ENCODE results near the gene CAPN15. TPM values are rescaled to one million over a fixed set of nuclear protein-coding genes. Genes with fewer than 3 reads are reported as not detected.

Gene CAPN15
- total and polyA plus RNA-seq, 7 experiments from 2014 or later, result 3.2 to 89.8 (median 52.8) TPM

GRCh38 chr16:603933-604332 is 76.4 kb downstream of the CAPN15 start:
- H3K4me1 Mint-ChIP-seq, result peaks cover 3 to 24% (median 17%) of the 10 kb centered on the region in 7 donors
- ATAC-seq (no peak), DNase-seq (no peak)
- Histone ChIP-seq H3K4me1 (ENCODE audit: control insufficient read depth in 2 of 2, insufficient read depth in 2 of 2, low read length in 2 of 2) (no peaks in the 10 kb centered on the region), H3K4me3 (ENCODE audit: low read length) (no peak overlapping the region), H3K9me3 (ENCODE audit: control insufficient read depth in 2 of 3, low read length in 3 of 3) (peaks cover 0 to 4% (median 0%) of the 10 kb centered on the region in 3 experiments), H3K27me3 (ENCODE audit: control insufficient read depth in 2 of 2, insufficient read depth in 2 of 2, low read length in 2 of 2) (no peaks in the 10 kb centered on the region), H3K36me3 (ENCODE audit: control insufficient read depth in 2 of 3, insufficient read depth in 3 of 3, low read length in 3 of 3) (no peaks in the 10 kb centered on the region), H3K27ac (ENCODE audit: low read depth, low read length) (no peak overlapping the region)
- H3K27ac Mint-ChIP-seq, result no peak overlapping the region
- peaks cover 0 to 10% (median 0%) of the 10 kb centered on the region in 5 donors for H3K36me3 Mint-ChIP-seq
- ChIA-PET POLR2A (no interaction called here), CTCF (no interaction called here)
- no peaks in the 10 kb centered on the region for H3K9me3 Mint-ChIP-seq
- no peak overlapping the region for H3K4me3 Mint-ChIP-seq
- H3K27me3 Mint-ChIP-seq, result no peaks in the 10 kb centered on the region
- intact Hi-C loops (cut with micrococcal nuclease), result no loop called here

Small RNAs within 50 kb of the gene (microRNA-seq; reads per million reads assigned to microRNA genes)
- gene MIR3176 (ENCODE audit: borderline microRNAs expressed) (not detected), gene MIR5587 (ENCODE audit: borderline microRNAs expressed) (not detected)

Other genes starting within 250 kb of the CAPN15 start
- gene ARHGDIG, start 247.1 kb upstream of the CAPN15 start, total RNA-seq, result 1 to 10 TPM in 3 of 5 experiments, not detected in 2; 1.2 to 2.1 (median 1.4) TPM
- not detected for gene ARHGDIG, start 247.1 kb upstream of the CAPN15 start, polyA plus RNA-seq
- gene PDIA2, start 244.5 kb upstream of the CAPN15 start, total RNA-seq, result under 1 TPM in 1 of 5 experiments, not detected in 4; 0.42 TPM
- gene PDIA2, start 244.5 kb upstream of the CAPN15 start, polyA plus RNA-seq, result not detected
- gene AXIN1, start 175.0 kb upstream of the CAPN15 start, total RNA-seq, result 10 to 100 TPM; 25.6 to 45.9 (median 37.5) TPM
- 1 to 10 TPM; 1.2 to 2.5 TPM for gene AXIN1, start 175.0 kb upstream of the CAPN15 start, polyA plus RNA-seq
- 10 to 100 TPM; 21.9 to 86.2 (median 26.5) TPM for gene MRPL28, start 157.2 kb upstream of the CAPN15 start, total RNA-seq
- 10 to 100 TPM; 44.1 to 71.7 TPM for gene MRPL28, start 157.2 kb upstream of the CAPN15 start, polyA plus RNA-seq
- gene PGAP6, start 145.7 kb upstream of the CAPN15 start, total RNA-seq, result 100 to 1,000 TPM in 1 of 5 experiments, 10 to 100 TPM in 4; 32.2 to 107 (median 89.4) TPM
- gene PGAP6, start 145.7 kb upstream of the CAPN15 start, polyA plus RNA-seq, result 10 to 100 TPM; 17.0 to 52.4 TPM
- gene NME4, start 130.5 kb upstream of the CAPN15 start, total RNA-seq, result 10 to 100 TPM; 40.2 to 58.1 (median 42.9) TPM
- gene NME4, start 130.5 kb upstream of the CAPN15 start, polyA plus RNA-seq, result 10 to 100 TPM; 76.7 to 88.6 TPM
- 10 to 100 TPM in 3 of 5 experiments, 1 to 10 TPM in 2; 7.9 to 13.8 (median 11.6) TPM for gene DECR2, start 125.8 kb upstream of the CAPN15 start, total RNA-seq
- gene DECR2, start 125.8 kb upstream of the CAPN15 start, polyA plus RNA-seq, result 1 to 10 TPM; 7.8 to 7.9 TPM
- 10 to 100 TPM; 37.9 to 53.0 (median 45.5) TPM for gene RAB11FIP3, start 102.1 kb upstream of the CAPN15 start, total RNA-seq
- 1 to 10 TPM in 1 of 2 donors, under 1 TPM in 1; 0.71 to 4.0 TPM for gene RAB11FIP3, start 102.1 kb upstream of the CAPN15 start, polyA plus RNA-seq
- gene PRR35, start 32.7 kb downstream of the CAPN15 start, total RNA-seq, result not detected
- gene PRR35, start 32.7 kb downstream of the CAPN15 start, polyA plus RNA-seq, result not detected
- 1 to 10 TPM; 1.6 to 5.8 (median 3.2) TPM for gene NHLRC4, start 39.3 kb downstream of the CAPN15 start, total RNA-seq
- 1 to 10 TPM; 4.6 to 5.1 TPM for gene NHLRC4, start 39.3 kb downstream of the CAPN15 start, polyA plus RNA-seq
- 10 to 100 TPM; 27.1 to 63.0 (median 45.1) TPM for gene PIGQ, start 42.3 kb downstream of the CAPN15 start, total RNA-seq
- 10 to 100 TPM; 12.3 to 16.2 TPM for gene PIGQ, start 42.3 kb downstream of the CAPN15 start, polyA plus RNA-seq
- gene RAB40C, start 62.4 kb downstream of the CAPN15 start, total RNA-seq, result 10 to 100 TPM; 15.8 to 23.2 (median 17.8) TPM
- gene RAB40C, start 62.4 kb downstream of the CAPN15 start, polyA plus RNA-seq, result 10 to 100 TPM in 1 of 2 donors, 1 to 10 TPM in 1; 7.9 to 17.5 TPM
- gene WFIKKN1, start 103.3 kb downstream of the CAPN15 start, total RNA-seq, result under 1 TPM; 0.34 to 0.81 (median 0.56) TPM
- gene WFIKKN1, start 103.3 kb downstream of the CAPN15 start, polyA plus RNA-seq, result not detected
- gene METTL26, start 108.6 kb downstream of the CAPN15 start, total RNA-seq, result 10 to 100 TPM; 41.7 to 97.5 (median 64.0) TPM
- gene METTL26, start 108.6 kb downstream of the CAPN15 start, polyA plus RNA-seq, result 10 to 100 TPM; 95.8 to 96.9 TPM
- gene MCRIP2, start 114.1 kb downstream of the CAPN15 start, total RNA-seq, result 10 to 100 TPM; 21.4 to 33.6 (median 28.8) TPM
- gene MCRIP2, start 114.1 kb downstream of the CAPN15 start, polyA plus RNA-seq, result 10 to 100 TPM; 26.8 to 35.8 TPM
- gene WDR90, start 121.7 kb downstream of the CAPN15 start, total RNA-seq, result 10 to 100 TPM; 11.7 to 70.6 (median 13.9) TPM
- under 1 TPM; 0.56 to 0.63 TPM for gene WDR90, start 121.7 kb downstream of the CAPN15 start, polyA plus RNA-seq
- 100 to 1,000 TPM; 145 to 232 (median 186) TPM for gene RHOT2, start 140.4 kb downstream of the CAPN15 start, total RNA-seq
- 10 to 100 TPM; 32.7 to 56.7 TPM for gene RHOT2, start 140.4 kb downstream of the CAPN15 start, polyA plus RNA-seq
- 1 to 10 TPM in 4 of 5 experiments, under 1 TPM in 1; 0.65 to 3.1 (median 1.6) TPM for gene RHBDL1, start 148.0 kb downstream of the CAPN15 start, total RNA-seq
- not detected for gene RHBDL1, start 148.0 kb downstream of the CAPN15 start, polyA plus RNA-seq
- 100 to 1,000 TPM in 1 of 5 experiments, 10 to 100 TPM in 4; 68.6 to 105 (median 77.4) TPM for gene STUB1, start 152.7 kb downstream of the CAPN15 start, total RNA-seq
- gene STUB1, start 152.7 kb downstream of the CAPN15 start, polyA plus RNA-seq, result 100 to 1,000 TPM; 132 to 159 TPM
- 10 to 100 TPM; 26.8 to 48.1 (median 37.2) TPM for gene JMJD8, start 156.6 kb downstream of the CAPN15 start, total RNA-seq
- gene JMJD8, start 156.6 kb downstream of the CAPN15 start, polyA plus RNA-seq, result 10 to 100 TPM; 43.2 to 62.1 TPM
- 10 to 100 TPM; 13.3 to 19.4 (median 16.5) TPM for gene WDR24, start 162.7 kb downstream of the CAPN15 start, total RNA-seq
- 10 to 100 TPM; 10.6 to 21.2 TPM for gene WDR24, start 162.7 kb downstream of the CAPN15 start, polyA plus RNA-seq
- gene FBXL16, start 178.1 kb downstream of the CAPN15 start, total RNA-seq, result 10 to 100 TPM; 13.2 to 45.4 (median 18.0) TPM
- 10 to 100 TPM; 11.1 to 21.1 TPM for gene FBXL16, start 178.1 kb downstream of the CAPN15 start, polyA plus RNA-seq
- 1 to 10 TPM; 4.8 to 5.1 (median 5.0) TPM for gene METRN, start 187.4 kb downstream of the CAPN15 start, total RNA-seq
- gene METRN, start 187.4 kb downstream of the CAPN15 start, polyA plus RNA-seq, result 1 to 10 TPM; 3.7 to 4.5 TPM
- 10 to 100 TPM; 11.9 to 20.7 (median 13.6) TPM for gene ANTKMT, start 193.4 kb downstream of the CAPN15 start, total RNA-seq
- gene ANTKMT, start 193.4 kb downstream of the CAPN15 start, polyA plus RNA-seq, result 10 to 100 TPM; 14.7 to 26.8 TPM
- gene CCDC78, start 198.7 kb downstream of the CAPN15 start, total RNA-seq, result 1 to 10 TPM; 2.6 to 4.4 (median 3.0) TPM
- not detected for gene CCDC78, start 198.7 kb downstream of the CAPN15 start, polyA plus RNA-seq
- gene HAGHL, start 199.4 kb downstream of the CAPN15 start, total RNA-seq, result 10 to 100 TPM in 3 of 5 experiments, 1 to 10 TPM in 2; 5.5 to 14.6 (median 10.7) TPM
- gene HAGHL, start 199.4 kb downstream of the CAPN15 start, polyA plus RNA-seq, result 1 to 10 TPM in 1 of 2 donors, under 1 TPM in 1; 0.72 to 1.1 TPM
- 10 to 100 TPM; 39.0 to 55.5 (median 46.1) TPM for gene CIAO3, start 213.3 kb downstream of the CAPN15 start, total RNA-seq
- 10 to 100 TPM; 13.9 to 34.9 TPM for gene CIAO3, start 213.3 kb downstream of the CAPN15 start, polyA plus RNA-seq
- gene MSLN, start 233.0 kb downstream of the CAPN15 start, total RNA-seq, result under 1 TPM in 1 of 5 experiments, not detected in 4; 0.64 TPM
- gene MSLN, start 233.0 kb downstream of the CAPN15 start, polyA plus RNA-seq, result not detected

Data from naive thymus-derived CD4-positive, alpha-beta T cell (primary cell).